ENCODE measurements around the gene STXBP1. TPM values are rescaled to one million over a fixed set of nuclear protein-coding genes. Genes with fewer than 3 reads are reported as not detected.

Gene STXBP1
- total and polyA plus RNA-seq, 9 of the 15 experiments (the other 6 are each of a cell fraction or from before 2014, with no cell fraction given) = 4.6 to 35.1 (median 9.7) TPM

GRCh38 chr9:127698985-127699670, 87.1 kb downstream of the STXBP1 start (continued):
- TF ChIP-seq ARID1B (IDR thresholded peaks at IDR 0.05) = 0 out of 2 replicates have a peak, but pooled peaks have one; percentile 31
- TF ChIP-seq ZNF699 (CRISPR knock-in tag; IDR thresholded peaks at IDR 0.05; ENCODE audit: insufficient replicate concordance) = no peak
- TF ChIP-seq RNF219 (CRISPR knock-in tag; IDR thresholded peaks at IDR 0.05) = no peak
- peak; percentile 91 for TF ChIP-seq ZNF175 (CRISPR knock-in tag; IDR thresholded peaks at IDR 0.05; ENCODE audit: low read depth)
- TF ChIP-seq PKNOX1 (IDR thresholded peaks at IDR 0.05) = peak; percentile 50
- TF ChIP-seq CC2D1A (IDR thresholded peaks at IDR 0.05) = no peak
- peak; percentile 82; the same call in 1 of the 2 replicates for TF ChIP-seq HSF4 (CRISPR knock-in tag; IDR thresholded peaks at IDR 0.05; ENCODE audit: borderline replicate concordance)
- peak; percentile 91 for TF ChIP-seq ZNF395 (CRISPR knock-in tag; IDR thresholded peaks at IDR 0.05)
- TF ChIP-seq ZSCAN29 (IDR thresholded peaks at IDR 0.05) = no peak
- TF ChIP-seq NKRF (IDR thresholded peaks at IDR 0.05; ENCODE audit: borderline replicate concordance) = 0 out of 2 replicates have a peak, but pooled peaks have one; percentile 37
- peak; percentile 84 for TF ChIP-seq SUPT5H (IDR thresholded peaks at IDR 0.05)
- no peak for TF ChIP-seq ZNF696 (CRISPR knock-in tag; conservative IDR thresholded peaks at IDR 0.05)
- no peak for TF ChIP-seq ZNF75A (CRISPR knock-in tag; IDR thresholded peaks at IDR 0.05)
- TF ChIP-seq EWSR1 (IDR thresholded peaks at IDR 0.05; ENCODE audit: borderline replicate concordance, low read depth, partially characterized antibody) = no peak
- TF ChIP-seq SAFB (IDR thresholded peaks at IDR 0.05; ENCODE audit: borderline replicate concordance, low read depth, low read length) = peak; percentile 80; the same call in 1 of the 2 replicates
- no peak for TF ChIP-seq NR0B1 (IDR thresholded peaks at IDR 0.05; ENCODE audit: partially characterized antibody)
- peak; percentile 31 for TF ChIP-seq NFIC (IDR thresholded peaks at IDR 0.05)
- no peak for TF ChIP-seq NEUROD1 (IDR thresholded peaks at IDR 0.05; ENCODE audit: borderline replicate concordance, low read depth, low read length, partially characterized antibody)
- no peak for TF ChIP-seq CCAR2 (IDR thresholded peaks at IDR 0.05; ENCODE audit: low read depth, low read length)
- no peak for TF ChIP-seq POLR3A (IDR thresholded peaks at IDR 0.05; ENCODE audit: borderline replicate concordance, extremely low read depth, insufficient read depth, insufficient read length)

All from K562 (cell line).